G401.6 (cell line): ENCODE data around the gene PIGN.

Source experiments
- FAIRE-seq: peaks from 2 replicates; lab custom pipeline; 2012; peaks lifted over from hg19 to GRCh38; lab: Jason Lieb, UNC

PIGN gene, protein sequence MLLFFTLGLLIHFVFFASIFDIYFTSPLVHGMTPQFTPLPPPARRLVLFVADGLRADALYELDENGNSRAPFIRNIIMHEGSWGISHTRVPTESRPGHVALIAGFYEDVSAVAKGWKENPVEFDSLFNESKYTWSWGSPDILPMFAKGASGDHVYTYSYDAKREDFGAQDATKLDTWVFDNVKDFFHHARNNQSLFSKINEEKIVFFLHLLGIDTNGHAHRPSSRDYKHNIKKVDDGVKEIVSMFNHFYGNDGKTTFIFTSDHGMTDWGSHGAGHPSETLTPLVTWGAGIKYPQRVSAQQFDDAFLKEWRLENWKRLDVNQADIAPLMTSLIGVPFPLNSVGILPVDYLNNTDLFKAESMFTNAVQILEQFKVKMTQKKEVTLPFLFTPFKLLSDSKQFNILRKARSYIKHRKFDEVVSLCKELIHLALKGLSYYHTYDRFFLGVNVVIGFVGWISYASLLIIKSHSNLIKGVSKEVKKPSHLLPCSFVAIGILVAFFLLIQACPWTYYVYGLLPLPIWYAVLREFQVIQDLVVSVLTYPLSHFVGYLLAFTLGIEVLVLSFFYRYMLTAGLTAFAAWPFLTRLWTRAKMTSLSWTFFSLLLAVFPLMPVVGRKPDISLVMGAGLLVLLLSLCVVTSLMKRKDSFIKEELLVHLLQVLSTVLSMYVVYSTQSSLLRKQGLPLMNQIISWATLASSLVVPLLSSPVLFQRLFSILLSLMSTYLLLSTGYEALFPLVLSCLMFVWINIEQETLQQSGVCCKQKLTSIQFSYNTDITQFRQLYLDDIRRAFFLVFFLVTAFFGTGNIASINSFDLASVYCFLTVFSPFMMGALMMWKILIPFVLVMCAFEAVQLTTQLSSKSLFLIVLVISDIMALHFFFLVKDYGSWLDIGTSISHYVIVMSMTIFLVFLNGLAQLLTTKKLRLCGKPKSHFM

DNA sequence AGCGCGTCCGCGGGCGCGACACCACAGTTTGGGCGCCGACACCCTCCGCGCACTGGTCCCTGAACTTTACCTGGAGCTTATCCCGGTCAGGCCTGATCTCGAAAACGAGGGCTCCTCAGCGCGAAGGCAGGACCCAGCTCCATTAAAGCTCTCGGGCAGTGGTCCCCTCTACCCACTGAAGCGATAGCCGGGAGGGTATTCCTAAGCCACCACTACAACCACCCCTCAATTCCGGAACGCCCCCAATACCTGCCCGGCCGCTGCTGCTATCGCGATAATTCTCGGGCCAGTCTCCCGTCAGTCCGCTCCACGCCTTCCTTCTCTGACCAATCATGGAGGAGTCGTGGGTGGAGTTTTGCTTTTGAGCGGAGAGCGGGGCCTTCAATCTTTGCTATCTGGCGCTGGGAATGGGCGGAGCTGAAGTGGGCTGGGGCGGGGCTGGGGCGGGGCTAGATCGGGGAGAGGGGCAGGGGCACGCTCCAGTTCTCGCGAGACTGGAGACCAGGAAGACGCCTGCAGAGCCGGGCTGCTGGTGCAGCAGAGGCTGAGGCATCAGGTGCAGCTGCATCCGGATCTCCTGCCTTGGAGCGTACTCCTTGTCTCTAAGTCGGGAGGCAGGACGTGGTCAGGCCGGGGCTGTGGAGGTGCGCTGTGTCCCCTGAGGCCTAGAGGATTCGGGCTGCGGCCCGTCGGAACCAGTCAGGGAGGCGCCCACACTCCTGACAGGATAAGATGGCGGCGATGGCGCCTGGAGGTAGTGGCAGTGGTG lies at the start of gene PIGN, which contains the start of gene RELCH:
TSS of gene PIGN (minus strand) at position 283 of the 769 bp plus-strand sequence. CDS start 25,703 bp downstream, outside the sequence.
TSS of gene RELCH (plus strand) at position 482 of the 769 bp plus-strand sequence. CDS start at position 733, 251 bp downstream.
- FAIRE-seq: peak; percentile 97

DNA sequence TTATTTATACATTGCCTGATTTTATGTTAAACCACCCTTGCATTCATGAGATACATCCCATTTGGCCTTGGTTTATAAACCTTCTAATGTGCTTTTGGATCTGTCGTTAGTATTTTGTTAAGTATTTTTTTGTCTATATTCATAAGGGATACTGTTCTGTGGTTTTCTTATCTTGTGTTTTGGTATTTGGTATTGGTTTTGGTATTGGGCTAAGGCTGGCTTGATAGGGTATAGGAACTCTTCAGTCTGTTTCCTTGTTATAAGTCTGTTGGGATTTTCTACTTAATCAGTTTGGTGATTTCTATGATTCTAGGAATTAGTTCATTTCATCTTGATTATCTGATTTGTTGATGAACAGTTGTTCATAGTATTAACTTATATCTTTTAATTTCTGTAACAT lies 49.4 kb upstream of the PIGN start:
- no peak for FAIRE-seq

DNA sequence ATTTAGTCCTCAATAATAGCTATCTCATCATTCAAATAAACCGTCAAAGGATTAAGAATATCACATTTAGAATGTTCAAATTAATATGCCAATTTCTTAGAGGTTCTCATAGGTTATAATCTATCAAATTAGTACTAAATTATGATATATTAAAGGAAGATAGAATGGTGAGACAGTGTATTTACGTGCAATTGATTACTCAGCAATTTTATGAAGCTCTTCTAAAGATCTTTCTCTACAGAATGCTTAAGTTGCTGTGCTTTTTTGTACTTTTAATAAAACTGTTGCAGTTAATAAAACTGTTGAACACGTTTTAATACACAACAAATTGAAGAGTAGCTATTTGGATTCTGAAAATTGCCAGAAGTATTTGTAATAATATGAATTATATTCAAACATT lies 39.2 kb upstream of the PIGN start:
- FAIRE-seq: no peak

DNA sequence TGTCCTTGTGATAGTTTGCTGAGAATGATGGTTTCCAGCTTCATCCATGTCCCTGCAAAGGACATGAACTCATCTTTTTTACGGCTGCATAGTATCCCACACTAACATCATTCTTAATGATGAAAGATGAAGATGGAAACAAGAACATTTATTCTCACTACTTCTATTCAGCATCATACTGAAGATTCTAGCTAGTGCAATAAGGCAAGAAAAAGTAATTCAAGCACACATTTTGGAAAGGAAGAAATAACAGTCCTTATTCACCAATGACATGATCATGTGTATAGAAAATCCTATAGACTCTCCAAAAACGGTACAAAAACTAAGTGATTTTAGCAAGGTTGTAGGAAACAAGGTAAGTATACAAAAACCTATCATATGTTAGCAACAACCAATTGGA lies 37.4 kb upstream of the PIGN start:
- no peak for FAIRE-seq

DNA sequence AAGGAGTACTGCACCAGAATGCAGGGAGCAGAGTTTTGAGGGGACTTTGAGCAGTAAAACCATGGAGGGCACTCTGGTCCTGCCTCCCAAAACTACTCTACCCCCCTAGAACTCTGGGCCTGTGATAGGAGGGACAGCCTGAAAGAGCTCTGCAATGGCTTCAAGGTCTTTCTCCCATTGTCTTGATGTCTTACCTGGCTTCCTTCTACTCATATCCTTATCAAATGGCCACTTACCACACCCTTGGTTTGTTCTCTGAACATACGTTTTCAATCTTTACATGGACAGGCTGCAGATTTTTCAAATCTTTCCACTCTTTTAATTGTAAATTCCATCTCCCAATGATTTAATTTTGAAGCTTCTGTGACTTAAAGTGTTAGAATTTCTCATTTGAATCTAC lies 27.9 kb upstream of the PIGN start:
- FAIRE-seq: no peak

DNA sequence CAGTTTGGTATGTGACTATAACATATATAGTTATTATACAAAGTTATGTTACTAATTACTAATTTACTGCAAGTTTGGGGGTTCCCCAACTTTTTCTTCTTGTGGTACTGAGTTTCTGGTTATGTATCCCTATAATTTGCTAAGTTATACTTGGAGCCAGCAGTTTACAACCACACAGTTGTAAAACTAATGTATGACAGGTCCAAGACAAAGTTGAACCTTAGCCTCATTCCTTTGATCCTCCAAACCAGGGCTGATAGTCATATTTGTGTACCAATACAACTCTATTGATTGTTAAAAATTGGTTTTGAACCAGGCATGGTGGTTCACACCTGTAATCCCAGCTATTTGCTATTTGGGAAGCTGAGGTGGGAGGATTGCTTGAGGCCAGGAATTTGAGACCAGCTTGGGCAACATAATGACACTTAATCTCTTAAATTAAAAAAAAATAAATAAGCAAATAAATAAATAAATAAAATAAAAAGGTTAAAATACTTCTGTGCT lies 24.5 kb upstream of the PIGN start:
- no peak for FAIRE-seq

DNA sequence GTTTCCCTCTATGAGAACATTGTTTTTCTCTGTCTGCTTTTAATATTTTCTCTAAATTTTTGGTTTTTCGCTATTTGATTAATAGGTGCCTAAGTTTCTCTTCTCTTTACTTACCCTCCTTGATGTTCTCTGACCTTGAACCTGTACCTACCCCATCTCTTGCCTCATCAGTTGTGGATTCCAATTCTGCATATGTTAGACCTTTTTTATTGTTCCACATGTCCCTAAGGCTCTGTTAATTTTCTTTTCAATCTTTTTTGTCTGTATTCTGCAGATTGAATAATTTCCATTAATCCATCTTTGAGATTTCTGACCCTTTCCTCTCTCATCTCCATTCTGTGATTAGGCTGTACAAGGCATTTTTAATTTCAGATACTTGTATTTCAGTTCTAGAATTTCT lies 23.3 kb upstream of the PIGN start:
- no peak for FAIRE-seq

DNA sequence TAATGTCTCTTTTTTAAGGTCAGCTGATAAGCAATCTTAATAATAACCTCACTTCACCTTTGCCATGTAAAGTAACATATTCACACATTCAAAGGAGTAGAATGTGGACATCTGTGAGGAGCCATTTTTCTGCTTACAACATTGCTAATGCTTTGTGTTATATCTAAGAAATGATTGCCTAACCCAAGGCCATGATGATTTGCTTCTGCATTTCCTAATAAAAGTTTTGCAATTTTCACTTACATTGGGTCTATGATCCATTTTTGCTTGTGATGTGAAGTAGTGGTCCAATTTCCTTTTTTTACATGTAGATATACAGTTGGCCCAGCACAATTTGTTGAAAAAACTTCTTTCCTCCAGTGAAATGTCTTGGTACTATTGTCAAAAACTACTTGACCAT lies 22.2 kb upstream of the PIGN start:
- no peak for FAIRE-seq

DNA sequence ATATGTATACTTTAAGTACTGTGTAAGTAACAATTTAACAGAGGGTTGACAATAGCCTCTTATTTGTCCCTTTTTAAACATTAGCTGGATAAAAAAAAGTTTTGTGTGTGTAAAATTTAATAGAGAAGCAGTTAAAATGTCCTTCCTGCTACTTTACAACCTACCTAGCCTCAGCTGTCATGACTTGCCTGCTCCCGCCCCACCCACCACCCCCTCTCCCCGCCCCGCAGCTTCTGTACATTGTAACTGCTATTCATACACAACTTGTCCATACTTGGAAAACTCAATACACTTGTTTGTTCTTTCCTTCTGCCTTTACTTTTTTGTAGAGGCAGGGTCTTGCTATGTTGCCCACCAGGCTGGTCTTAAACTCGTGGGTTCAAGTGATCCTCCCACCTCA lies 19.7 kb upstream of the PIGN start:
- FAIRE-seq: no peak

DNA sequence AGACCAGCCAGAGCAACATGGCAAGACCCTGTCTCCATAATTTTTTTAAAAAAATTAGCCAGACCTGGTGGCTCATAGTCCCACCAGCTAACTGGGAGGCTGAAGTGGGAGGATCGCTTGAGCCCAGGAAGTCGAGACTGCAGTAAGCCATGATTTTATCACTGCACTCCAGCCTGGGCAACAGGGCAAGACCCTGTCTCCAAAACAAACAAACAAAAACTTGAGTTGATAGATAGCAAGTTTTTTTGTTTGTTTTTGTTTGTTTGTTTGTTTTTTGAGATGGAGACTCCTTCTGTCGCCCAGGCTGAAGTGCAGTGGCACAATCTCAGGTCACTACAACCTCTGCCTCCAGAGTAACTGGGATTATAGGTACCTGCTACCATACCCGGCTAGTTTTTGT lies 19.0 kb upstream of the PIGN start:
- no peak for FAIRE-seq

DNA sequence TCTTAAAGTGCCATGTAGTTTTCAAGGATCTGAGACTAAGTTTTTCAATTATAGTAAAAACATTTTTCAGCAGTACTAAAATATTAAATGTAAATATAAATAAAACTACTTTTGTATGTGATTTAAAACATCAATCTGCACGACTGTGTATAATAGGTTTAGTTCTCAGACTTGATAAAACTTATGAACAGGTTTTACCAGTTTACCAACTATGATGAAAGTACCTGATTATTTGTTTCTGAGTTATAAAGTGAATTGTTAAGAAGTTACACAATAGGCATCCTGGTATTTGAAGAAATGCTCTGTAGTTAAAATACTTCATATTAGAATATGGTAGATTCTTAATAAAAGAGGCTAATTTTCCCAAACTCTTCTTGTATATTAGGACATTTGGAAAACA lies 15.0 kb upstream of the PIGN start:
- FAIRE-seq: peak; percentile 64

DNA sequence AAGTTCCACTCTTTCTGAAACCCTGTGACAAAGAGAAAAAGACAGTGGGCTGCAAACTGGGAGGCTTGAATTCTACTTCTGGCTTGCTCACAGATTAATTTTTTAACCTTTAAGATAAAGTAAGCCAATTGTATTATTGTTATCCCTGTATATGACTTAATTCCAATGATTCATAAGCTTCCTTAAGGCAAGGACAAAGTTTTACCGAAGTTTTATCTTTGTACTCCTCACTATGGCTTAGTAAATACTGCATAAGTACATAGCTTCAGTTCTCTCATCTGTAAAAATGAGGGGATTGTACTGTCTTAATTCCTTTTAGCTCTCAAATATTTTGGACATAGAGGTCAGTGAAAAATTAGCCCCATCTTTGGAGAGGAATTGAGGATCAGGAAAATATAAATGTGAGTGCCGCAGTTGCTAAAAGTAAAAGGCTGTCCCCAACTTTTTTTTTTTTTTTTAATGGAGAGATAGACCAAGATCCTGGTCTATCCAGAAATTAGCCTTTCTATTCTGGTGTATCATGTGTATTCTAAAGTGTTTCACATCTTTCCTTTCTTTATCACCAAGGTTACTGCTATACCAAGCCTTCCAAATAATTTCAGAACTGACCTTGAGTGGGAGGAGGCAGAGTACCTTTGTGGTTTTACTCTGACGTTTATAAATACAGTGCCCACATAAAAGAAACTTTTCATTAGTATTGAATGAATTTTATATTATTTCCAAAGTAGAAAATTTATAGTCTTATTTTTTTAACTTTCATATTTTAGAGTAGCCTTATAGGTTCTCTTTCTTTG lies 13.5 kb upstream of the PIGN start:
- FAIRE-seq: no peak

DNA sequence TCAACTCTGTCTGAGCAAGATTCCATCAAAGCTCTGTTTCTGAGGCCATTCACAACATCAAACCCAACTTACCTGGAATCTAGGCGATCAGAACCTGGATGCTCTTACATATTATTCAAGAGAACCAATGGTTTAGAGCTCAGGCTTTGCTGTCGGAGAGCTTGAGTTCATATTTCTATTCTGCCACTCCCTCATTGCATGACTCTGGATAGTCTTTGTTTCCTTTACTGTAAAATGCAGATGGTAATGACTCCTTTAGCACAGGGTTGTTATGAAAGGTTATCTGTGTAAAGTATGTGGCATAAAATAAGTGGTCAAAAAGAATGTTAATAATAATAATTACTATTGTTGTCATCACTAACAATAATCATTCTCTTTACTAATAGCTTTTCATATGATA lies 12.8 kb upstream of the PIGN start:
- no peak for FAIRE-seq

DNA sequence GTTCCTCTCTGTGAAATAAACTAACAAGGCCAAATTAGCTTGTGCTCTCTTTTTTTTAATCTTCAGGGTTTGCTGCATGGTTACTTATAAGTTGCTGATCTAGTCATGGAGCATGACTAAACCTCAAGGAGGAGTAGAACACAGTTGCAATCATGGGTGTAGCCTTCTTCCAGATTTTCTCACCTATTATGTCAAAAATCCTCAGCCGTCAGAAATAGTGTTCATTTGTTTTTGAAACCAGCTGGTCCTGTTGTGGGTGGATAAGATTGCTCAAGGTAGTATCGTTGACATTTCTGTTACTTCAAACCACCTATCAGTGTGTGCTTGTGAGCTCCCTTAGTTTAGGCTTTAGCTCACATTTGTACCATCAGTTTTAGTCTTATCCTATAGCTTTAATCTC lies 11.4 kb upstream of the PIGN start:
- no peak for FAIRE-seq

DNA sequence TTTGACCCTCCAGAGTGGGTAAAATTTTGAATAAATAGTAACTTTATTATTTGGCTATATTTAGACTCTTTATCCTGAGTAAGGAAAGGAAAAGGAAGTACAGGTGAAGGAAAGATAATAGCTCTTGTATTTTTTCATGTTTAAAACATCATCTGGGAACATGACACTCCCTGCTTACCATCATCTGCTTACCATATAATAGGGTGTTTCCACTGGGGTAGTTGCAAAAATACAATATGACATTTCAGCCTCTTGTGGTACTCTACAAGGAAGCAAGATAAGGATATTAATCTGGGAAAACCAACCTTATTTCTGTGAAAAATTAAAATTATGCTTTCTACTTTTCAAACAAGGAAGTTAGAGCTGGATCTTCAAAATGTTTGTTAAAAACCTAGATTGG lies 10.1 kb upstream of the PIGN start:
- FAIRE-seq: no peak

DNA sequence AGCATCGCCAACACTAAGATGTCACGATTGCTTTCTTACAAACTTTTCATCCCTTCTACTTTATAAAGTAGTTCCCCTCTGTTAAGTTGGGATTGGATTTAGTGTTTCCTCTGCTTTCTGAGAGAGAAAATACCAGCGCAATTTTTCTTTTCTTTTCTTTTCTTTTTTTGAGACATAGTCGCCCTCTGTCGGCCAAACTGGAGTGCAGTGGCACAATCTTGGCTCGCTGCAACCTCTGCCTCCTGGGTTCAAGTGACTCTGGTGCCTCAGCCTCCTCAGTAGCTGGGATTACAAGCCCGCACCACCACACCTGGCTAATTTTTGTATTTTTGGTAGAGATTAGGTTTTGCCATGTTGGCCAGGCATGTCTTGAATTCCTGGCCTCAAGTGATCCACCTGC lies 9.2 kb upstream of the PIGN start:
- FAIRE-seq: no peak

DNA sequence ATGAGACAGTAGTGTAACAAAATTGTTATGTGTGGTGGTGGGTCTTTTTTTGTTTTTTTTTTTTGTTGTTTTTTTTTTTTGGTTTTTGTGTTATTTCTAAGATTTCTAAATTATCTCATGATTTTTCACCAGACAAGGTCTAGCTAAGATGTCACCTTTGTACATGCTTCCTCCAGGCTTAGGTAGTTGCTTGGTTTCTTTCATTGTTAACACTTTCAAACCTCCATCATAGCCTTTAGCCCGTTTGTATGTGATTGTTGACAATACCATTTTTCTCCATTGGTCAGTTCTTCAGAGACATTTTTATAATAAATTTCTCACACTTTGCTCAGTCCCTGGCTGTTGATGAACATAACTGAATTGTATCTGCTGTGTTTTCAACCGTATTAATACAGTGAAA lies 2.4 kb upstream of the PIGN start:
- FAIRE-seq: no peak

DNA sequence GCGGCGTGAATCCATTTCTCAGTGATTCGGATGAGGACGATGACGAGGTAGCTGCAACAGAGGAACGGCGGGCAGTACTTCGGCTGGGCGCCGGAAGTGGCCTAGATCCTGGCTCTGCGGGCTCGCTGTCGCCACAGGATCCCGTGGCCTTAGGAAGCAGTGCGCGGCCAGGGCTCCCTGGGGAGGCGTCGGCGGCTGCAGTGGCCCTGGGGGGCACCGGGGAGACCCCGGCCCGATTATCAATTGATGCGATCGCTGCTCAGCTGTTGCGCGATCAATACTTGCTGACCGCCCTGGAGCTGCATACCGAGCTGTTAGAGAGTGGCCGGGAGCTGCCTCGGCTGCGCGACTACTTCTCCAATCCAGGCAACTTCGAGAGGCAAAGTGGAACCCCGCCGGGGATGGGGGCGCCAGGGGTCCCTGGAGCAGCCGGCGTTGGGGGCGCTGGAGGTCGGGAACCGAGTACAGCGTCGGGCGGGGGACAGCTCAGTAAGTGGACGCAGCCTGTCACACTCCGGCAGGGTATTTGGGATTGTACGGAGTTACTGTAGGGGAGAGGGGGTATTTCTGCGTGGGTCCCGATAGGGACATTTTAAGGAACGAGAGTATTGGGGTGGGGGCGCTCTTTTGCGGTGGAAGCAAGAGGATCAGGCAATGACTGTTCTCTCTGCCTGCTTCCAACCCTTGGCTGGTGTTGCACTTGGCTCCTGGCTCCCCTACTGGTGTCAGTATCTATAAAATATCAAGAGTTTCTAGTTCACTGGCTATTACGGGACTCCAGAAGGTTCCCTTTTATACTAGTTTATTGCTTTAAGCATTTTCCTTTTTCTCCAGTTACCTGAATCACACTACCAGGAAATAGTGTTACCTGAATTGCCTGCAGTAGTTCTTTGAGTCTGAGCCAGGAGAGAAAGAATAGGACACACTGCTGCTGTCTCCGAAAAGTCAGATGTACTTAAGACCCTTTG lies 971 bp upstream of the PIGN start:
- no peak for FAIRE-seq

DNA sequence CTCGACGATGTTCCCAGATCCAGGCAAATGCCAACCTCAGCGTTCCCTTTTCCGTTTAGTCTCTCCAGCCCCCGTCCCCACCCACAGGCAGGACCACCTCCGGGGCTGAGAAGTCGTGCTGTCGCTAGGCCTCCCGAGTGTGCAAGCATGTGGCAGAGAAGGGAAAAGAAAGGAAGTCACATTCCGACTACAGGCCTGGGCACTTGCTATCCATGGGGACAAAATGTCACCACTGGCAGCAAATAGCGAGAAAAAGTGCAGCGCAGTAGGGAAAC lies 420 bp downstream of the PIGN start:
- FAIRE-seq: no peak

DNA sequence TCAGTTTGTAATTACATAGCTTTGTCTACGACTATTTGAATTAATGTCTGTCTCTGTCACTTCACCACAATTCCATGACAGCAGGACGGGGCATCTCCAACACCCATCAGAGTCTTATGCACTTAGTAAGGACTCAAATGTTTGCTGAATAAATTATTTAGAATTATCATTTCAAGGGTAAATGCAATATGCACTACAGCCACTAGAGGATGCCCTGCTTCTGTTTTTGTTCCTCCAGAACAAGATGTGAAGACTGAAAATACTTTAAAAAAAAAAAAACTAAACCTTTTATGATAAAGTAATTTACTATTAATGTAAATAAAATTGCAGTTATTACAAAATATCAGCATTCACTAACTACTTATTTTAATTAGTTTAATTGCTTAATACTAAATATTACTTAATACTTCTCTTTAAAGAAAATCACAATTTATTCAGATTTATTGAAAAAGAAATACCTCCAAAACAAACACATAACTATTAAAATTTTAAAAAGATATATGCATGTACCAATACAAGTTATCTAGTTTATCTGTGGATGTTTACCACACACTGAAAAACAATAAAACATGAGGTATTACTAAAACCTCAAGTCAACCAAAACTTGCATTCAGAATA lies 3.2 kb downstream of the PIGN start:
- peak; percentile 97 for FAIRE-seq
